Pancreas (tissue), 10 donors: ENCODE results near the gene DCAF12. TPM values are rescaled to one million over a fixed set of nuclear protein-coding genes. Genes with fewer than 3 reads are reported as not detected.

ENCODE experiments used
- ATAC-seq, 4 donors: fragments of 200-7000 bp; cut with Tn5 transposase; one replicate each; pipeline versions ENCODE4 v1.8.0 to v1.9.1; 2020; ENCODE audit warnings: mild to moderate bottlenecking in 4 of 4, moderate library complexity in 4 of 4
- DNase-seq, 6 donors: peaks; one replicate each; pipeline ENCODE4 v3.0.0-alpha.2; 2020
- FAIRE-seq: peaks from 2 replicates; lab custom pipeline; 2012; peaks lifted over from hg19 to GRCh38; lab: Jason Lieb, UNC
- H3K27ac ChIP-seq, 4 donors: fragments of 200-600 bp; sonication (generic); 1 replicate in 3 of 4; 2 replicates in 1 of 4; pipeline versions ENCODE4 v1.5.0 to v1.8.0; 2020
- H3K27me3 ChIP-seq, 4 donors: fragments of 200-600 bp; one replicate each; pipeline ENCODE4 v1.8.0; 2021
- H3K36me3 ChIP-seq, 3 donors: fragments of 200-600 bp; sonication (generic) in 1 of 3; one replicate each; pipeline versions ENCODE4 v1.5.0 to v1.8.0; 2020 to 2021
- H3K4me1 ChIP-seq, 3 donors: fragments of 200-600 bp; one replicate each; pipeline ENCODE4 v1.8.0; 2021
- H3K4me3 ChIP-seq, 4 donors: fragments of 200-600 bp; sonication (generic) in 2 of 4; one replicate each; pipeline versions ENCODE4 v1.5.0 to v1.8.0; 2020 to 2021
- H3K9me3 ChIP-seq, 4 donors: fragments of 200-600 bp; one replicate each; pipeline ENCODE4 v1.8.0; 2021
- CTCF ChIP-seq, 4 donors: fragments of 200-600 bp; sonication (generic) in 3 of 4; IDR thresholded peaks; one replicate each; pipeline versions ENCODE4 v1.5.0 to v1.8.0; 2021; ENCODE audit warnings: antibody characterized with exemption in 4 of 4
- WGBS, 2 donors: extraction: QIAGEN DNeasy Blood & Tissue Kit; methylation state at CpG; one replicate each; pipeline ENCODE4 v1.1.7; 2013; 5-methylcytosine and 5-hydroxymethylcytosine counted together
- intact Hi-C, 3 donors: fragments of 100-400 bp; cut with DNase I; formaldehyde crosslinking; loops; one replicate each; pipeline versions ENCODE4 v1.11.1 to v1.14.2; 2022
- polyA plus RNA-seq, 2 donors: library from polyadenylated mRNA; stranded (reverse); fragments of 200-250 nt; gene quantifications; one replicate each; pipeline ENCODE4 v1.2.3, GENCODE V29; 2013
- total RNA-seq, 6 donors: library from RNA; stranded (reverse); fragmentation: NEBNext Ultra II Directional in 4 of 6; extraction: Animal tissue kit (Norgen Biotek cat#: 25700) in 4 of 6; gene quantifications; one replicate each; pipeline versions ENCODE4 v1.2.1 to v1.2.4, GENCODE V29; 2021 to 2023
- donor health status: healthy with polysubstance abuse.
- donor health status: DM: no; HTN: no; CAD: no; lungs with moderate emphysema.
- donor health status: DM: no; HTN: no; CAD: no.
- donor health status: control.
- donor health status: control.
- donor health status: Bipolar disorder and iron deficiency.
- donor health status: DM: yes; HTN: yes; CAD: no.
- donor health status: DM: no; HTN: no; CAD: no.
- donor health status: DM: no; HTN: no; CAD: no.
- donor health status: DM: yes; HTN: yes; CAD: no.

Gene DCAF12
- total and polyA plus RNA-seq, 8 donors = 5.7 to 22.1 (median 13.8) TPM

- intact Hi-C loops = loop anchor here in 1 of 3 donors (10.0 kb wide), 1 partner anchor 128 kb away; no protein-coding TSS in a partner anchor
- FAIRE-seq (no peak), DNase-seq (peak in 1 of 6 donors; percentile 37), ATAC-seq (peak; percentile 7 to 8 (median 8))
- 73 to 74% methylated on average over 17 of the region's 17 CpGs for WGBS, 2 donors
- Histone ChIP-seq H3K36me3 (no peaks in the 10 kb centered on the region), H3K4me3 (peak overlapping the region; percentile 60 to 89 (median 74)), H3K4me1 (peaks cover 13 to 30% (median 15%) of the 10 kb centered on the region in 3 donors), H3K27ac (peak overlapping the region; percentile 71 to 94 (median 88)), H3K9me3 (no peaks in the 10 kb centered on the region), H3K27me3 (no peaks in the 10 kb centered on the region)
- no peak for TF ChIP-seq CTCF (IDR thresholded peaks at IDR 0.05)
Measured at GRCh38 chr9:34127035-34127948, 794 bp upstream of the DCAF12 start.

GRCh38 chr9:34125681-34126206 lies 754 bp downstream of the DCAF12 start:
- 2% methylated on average over 18 of the region's 18 CpGs for WGBS, 2 donors
- peak overlapping the region; percentile 71 to 94 (median 88) for H3K27ac ChIP-seq
- H3K36me3 ChIP-seq = no peaks in the 10 kb centered on the region
- H3K4me1 ChIP-seq = peaks cover 13 to 30% (median 15%) of the 10 kb centered on the region in 3 donors
- no peaks in the 10 kb centered on the region for H3K9me3 ChIP-seq
- no peak for TF ChIP-seq CTCF (IDR thresholded peaks at IDR 0.05)
- no peaks in the 10 kb centered on the region for H3K27me3 ChIP-seq
- intact Hi-C loops = loop anchor here in 1 of 3 donors (10.0 kb wide), 1 partner anchor 129 kb away; no protein-coding TSS in a partner anchor
- H3K4me3 ChIP-seq = peak overlapping the region; percentile 60 to 89 (median 74)
- peak; percentile 2 to 12 (median 5) for ATAC-seq
- DNase-seq = peak in 1 of 6 donors; percentile 16
- FAIRE-seq = no peak

GRCh38 chr9:34124926-34125325 lies 1.6 kb downstream of the DCAF12 start:
- Histone ChIP-seq H3K27ac (no peak overlapping the region), H3K4me3 (peak overlapping the region in 3 of 4 donors; percentile 60 to 77 (median 72)), H3K4me1 (peaks cover 13 to 30% (median 15%) of the 10 kb centered on the region in 3 donors), H3K9me3 (no peaks in the 10 kb centered on the region), H3K36me3 (no peaks in the 10 kb centered on the region), H3K27me3 (no peaks in the 10 kb centered on the region)
- DNase-seq (no peak), ATAC-seq (no peak), FAIRE-seq (no peak)
- 19 to 22% methylated on average over 6 of the region's 6 CpGs for WGBS, 2 donors
- intact Hi-C loops = loop anchor here in 1 of 3 donors (10.0 kb wide), 1 partner anchor 130 kb away; no protein-coding TSS in a partner anchor
- TF ChIP-seq CTCF (IDR thresholded peaks at IDR 0.05) = no peak

- Histone ChIP-seq H3K27ac (no peak overlapping the region), H3K36me3 (peaks cover 0 to 4% (median 0%) of the 10 kb centered on the region in 3 donors), H3K27me3 (no peaks in the 10 kb centered on the region), H3K9me3 (no peaks in the 10 kb centered on the region), H3K4me1 (peaks cover 13 to 30% (median 15%) of the 10 kb centered on the region in 3 donors), H3K4me3 (peak overlapping the region in 1 of 4 donors; percentile 72)
- intact Hi-C loops = loop anchor here in 1 of 3 donors (10.0 kb wide), 1 partner anchor 131 kb away; no protein-coding TSS in a partner anchor
- no peak for TF ChIP-seq CTCF (IDR thresholded peaks at IDR 0.05)
- FAIRE-seq (no peak), ATAC-seq (no peak), DNase-seq (no peak)
- 41 to 44% methylated on average over 4 of the region's 4 CpGs for WGBS, 2 donors
Measured at GRCh38 chr9:34124099-34124498, 2.4 kb downstream of the DCAF12 start.
